ENCODE results near the gene GREM2.

GREM2 gene

DNA sequence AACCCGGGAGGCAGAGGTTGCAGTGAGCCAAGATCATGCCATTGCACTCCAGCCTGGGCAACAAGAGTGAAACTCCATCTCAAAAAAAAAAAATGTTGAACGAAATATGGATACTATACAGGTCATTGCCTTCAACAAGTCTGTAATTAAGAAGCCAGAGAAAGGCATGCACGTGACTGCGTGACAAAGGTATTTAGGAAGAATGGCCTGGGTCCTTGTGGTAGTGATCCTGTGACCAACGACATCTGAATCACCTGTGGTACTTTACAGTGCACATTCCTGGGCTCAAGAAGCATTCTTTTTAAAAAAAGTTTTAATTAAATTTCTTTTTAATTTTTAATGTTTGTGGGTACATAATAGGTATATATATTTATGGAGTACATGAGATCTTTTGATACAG, 115.0 kb downstream of the GREM2 start:
- FAIRE-seq = no peak

DNA sequence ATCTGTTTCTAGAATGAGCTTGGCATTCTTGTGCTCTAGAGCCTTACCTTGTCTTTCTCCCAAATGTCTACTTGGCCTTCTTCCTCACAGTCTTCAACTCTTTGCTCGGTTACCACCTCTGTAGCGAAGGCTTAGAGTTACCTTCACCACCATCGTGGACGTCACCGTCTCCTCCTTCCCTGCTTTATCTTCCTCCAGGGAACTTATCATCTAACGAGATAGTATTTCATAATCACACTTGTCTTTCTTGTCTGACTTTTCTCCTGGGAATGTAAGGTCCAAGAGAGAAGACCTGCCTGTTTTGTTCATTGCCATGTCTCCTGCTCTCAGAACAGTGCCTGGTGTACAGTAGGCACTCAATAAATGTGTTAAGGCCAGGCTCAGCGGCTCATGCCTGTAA, 115.6 kb downstream of the GREM2 start:
- FAIRE-seq = no peak

DNA sequence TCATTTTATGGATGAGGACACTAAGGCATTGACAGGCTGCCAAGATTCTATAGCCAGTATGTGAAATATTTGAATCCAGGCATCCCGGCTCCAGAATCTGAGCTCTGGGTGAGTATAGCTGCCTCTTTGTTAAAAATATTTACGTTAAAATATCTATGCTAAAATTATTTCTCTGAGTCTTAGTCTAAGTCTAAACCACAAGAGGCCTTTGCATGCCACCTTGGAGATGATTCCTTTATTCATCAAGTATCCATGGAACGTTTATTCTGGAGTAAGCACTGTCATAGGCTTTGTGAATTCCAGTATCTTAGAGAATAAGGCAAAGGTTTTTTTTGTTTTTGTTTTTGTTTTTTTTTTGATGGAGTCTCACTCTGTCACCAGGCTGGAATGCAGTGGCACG, 116.4 kb downstream of the GREM2 start:
- no peak for FAIRE-seq

DNA sequence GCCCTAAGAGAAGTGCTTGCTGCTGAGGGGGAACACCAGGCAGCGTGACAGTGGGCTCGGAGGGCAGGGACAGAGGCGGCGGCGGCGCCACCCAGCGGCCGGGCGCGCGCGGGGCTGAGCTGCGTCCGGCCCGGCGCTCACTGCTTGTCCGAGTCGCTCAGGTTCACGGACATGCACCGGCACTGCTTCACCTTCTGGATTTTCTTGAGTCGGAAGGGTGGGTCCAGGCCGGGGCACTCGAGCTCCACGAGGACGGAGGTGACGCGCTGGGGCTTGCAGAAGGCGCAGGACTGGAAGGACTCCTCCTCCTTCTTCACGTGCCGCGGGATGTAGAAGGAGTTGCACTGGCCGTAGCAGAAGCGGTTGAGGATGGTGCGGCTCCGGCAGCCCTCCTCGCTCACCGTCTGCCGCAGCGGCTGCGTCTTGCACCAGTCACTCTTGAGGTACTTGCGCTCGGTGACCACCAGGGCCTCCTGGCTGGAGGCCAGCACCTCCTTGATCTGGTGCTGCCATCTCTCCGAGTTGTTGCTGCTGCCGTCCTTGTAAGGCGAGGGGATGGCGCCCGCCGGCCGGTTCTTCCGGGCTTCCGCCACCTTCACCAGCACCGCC, 119.0 kb downstream of the GREM2 start:
- no peak for FAIRE-seq

DNA sequence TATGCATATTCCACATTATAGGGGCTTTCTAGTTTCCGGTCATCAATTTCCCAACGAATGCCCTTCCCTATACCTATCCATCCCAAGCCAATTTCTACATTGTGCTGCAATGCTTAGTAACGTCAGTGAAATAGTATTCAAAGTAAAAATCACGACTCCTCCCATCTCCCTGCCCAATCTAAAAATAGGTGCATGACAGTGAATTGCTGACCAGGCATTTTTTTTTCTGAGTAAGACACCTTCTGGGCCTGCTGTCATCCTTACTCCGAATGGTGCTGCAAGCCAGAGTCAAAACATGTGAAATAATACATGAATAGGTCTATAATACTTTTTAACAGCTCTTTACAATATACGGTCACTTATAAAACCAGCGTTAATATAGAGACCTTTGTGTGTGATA, 120.2 kb downstream of the GREM2 start:
- FAIRE-seq = no peak

DNA sequence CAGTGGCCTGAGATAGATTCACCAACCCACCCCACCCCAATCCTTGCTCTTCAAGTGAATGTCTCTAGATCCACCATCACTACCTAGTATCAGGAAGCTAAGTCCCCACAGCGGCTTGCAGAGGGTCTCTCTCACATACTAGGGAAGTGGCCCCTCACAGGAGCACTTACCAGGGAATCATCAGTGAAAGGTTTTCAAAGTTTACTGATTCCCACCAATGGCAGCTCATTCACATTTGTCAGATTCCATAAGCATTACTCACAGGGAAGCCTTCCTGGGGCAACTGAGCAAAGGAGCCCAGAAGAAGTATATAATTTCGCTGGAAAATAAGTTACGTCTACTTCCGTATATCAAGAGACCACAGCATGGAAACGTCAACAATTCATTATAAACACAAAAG, 120.8 kb downstream of the GREM2 start:
- no peak for FAIRE-seq

DNA sequence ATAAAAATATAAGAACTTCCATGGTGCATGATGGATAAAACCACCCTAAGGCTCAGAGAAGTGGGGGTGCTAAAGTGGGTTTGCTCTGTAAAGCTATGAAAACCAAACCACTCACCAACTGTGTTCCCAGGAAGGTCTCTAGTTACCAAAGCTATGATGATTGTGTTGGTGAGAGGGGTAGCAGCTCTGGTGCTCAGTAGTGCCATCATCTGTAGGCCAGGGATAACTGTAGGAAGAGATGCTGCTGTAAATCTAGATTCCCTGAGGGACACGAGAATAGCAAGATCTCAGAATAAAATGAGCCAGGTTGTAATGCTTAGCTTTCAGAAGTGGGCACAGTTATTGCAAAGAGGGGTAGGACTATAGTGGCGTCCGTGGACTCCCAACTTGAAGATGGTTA, 124.5 kb downstream of the GREM2 start:
- FAIRE-seq = no peak

DNA sequence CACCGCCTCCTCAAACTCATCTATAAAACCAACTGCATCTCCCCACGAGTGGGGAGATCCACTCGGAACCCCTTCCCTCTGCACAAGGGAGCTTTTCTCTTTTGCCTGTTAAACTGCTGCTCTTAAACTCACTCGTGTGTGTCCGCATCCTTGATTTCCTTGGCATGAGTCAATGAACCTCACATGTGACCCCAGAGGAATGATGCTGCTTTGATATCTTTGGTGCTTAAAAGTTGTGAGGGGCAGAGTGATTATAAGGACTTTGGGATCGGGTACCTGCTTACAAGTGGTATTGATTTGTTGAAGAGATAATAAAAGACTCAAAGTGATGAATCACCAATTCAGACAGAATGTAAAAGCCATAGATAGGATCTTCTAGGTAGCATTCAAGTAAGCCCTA, 125.3 kb downstream of the GREM2 start:
- no peak for FAIRE-seq

DNA sequence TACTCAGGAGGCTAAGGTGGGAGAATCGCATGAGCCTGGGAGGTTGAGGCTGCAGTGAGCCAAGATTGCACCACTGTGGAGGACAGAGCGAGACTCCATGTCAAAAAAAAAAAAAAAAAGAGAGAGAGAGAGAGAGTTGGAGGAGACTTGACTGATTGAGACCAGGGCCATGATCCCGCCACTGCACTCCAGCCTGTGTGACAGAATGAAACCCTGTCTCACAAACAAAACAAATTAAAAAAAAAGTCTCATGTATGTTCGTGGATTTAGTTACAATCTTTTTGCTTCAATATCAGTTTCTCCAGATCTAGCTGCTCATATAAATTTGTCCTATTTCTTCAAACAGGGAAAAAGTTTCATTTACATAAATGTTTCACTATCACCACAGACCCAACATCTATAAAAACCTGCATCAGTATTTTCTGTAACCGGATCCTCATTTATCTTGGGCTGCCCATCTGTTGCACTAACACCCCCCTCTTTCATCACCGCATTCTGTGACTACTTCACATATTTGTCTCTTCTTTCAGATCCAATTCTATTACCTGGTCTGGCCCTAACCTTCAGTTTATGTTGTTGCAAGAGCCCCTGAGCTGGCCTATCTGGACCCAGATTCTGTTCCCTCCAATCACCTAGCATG, 127.0 kb downstream of the GREM2 start:
- FAIRE-seq = no peak

DNA sequence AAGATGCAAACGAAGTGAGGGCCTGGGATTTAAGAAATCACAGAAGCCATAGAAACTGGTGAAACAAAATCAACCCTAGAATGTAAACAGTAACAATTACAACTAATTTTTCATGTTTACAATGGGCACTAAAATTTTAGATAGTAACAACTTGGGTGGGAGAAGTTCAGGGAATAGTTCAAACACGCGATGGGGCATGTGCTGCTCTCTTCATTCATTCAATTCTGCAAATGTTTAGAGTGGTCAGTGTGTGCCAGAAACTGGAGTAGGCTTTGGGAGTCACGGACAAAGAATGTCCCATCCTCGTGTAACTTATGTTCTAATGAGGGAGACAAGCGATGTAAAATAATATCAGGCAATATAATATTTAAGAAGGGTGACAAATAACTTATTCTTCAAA, 133.4 kb downstream of the GREM2 start:
- no peak for FAIRE-seq

DNA sequence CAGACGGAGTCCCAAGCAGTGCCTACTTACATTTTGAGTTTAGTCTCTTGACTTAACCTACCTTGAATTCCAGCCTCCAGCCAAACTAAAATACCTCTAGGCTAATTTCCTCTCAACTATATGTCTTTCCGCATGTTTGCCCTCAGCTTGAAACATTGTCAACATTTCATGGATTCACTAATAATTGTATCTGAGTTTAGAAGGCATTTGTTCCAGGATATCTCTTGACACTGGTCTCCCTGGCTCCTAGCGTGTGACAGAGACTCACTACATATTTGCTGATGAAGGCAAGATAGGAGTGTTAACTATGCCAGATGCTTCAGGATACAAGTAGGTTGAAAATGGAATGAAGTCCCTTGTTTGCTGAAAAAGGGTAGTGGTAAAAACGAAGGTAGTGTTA, 136.1 kb downstream of the GREM2 start:
- FAIRE-seq = no peak

DNA sequence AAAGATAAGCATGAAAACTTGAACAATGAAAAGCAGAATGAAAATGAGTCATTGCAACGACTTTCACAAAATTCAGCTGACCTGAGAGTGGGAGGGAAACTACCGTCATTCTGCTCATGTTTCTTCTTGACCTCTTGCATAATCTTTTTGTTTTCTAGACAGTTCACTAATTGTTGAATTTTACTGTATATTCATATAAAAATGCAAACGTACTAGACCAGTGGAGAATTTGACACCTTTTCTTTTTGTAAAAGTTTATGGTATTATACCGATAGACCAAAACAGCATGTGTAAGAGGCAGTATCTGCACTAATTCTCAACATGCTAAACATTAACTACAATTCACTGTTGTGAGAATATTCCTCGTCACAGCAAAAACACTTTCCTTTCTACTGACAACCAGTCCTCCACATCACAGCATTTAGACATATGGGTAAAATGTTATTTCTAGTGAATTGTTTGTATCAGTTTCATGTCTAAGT, 137.8 kb downstream of the GREM2 start:
- FAIRE-seq = no peak

DNA sequence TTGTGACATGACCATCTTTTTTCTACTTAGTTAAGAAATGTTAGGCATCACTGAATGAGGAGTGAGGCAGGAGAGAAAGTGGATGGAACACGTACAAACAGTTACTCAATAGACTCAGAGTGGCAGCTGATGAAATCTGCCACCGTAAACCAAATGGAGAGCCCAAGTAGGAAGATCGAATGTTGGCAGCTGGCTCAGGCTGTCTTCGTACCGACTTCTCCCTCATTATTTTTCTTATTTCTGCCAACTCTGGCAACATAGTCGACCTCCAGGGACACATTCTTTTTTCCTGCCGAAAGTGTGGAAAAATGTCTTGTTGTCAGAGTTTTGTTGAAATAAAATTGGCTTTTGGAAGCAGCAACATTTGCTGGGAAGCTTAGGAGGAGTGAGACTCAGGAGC, 143.3 kb downstream of the GREM2 start:
- FAIRE-seq = no peak

DNA sequence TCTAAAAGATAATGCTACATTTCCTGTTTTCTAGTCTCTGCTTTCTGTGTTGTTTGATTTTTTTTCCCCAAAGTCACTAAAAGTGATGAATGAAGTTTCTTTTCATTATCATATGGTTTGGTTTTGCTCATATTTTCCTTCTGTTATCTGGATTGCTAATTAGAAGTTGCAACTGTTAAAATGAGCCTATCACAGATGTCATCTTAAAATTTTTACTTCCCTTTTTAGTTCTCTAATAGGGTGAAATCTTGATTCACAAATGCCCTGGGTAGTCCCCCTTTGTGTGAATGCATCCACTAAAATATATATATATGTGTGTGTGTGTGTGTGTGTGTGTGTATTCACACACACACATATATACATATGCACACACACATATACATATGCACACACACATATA, 144.1 kb downstream of the GREM2 start:
- FAIRE-seq = no peak

DNA sequence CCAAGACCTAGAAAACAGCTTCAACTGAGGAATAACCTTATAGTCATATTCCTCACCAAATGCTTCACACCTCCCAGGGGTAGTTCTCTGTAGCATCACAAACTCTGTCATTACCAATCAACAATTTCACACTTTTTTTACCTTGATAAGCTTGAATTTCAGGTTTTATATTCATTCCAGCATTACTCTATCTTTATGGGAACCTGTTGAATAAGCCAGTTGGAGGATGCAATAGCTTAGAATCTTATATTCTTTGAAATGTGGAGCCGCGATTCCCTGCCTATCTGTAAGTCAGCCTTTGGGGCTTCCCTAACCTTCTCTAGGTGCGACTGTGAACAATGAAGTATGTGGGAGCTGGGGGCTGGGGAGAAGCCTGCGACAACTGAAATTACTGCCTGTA, 145.4 kb downstream of the GREM2 start:
- no peak for FAIRE-seq

DNA sequence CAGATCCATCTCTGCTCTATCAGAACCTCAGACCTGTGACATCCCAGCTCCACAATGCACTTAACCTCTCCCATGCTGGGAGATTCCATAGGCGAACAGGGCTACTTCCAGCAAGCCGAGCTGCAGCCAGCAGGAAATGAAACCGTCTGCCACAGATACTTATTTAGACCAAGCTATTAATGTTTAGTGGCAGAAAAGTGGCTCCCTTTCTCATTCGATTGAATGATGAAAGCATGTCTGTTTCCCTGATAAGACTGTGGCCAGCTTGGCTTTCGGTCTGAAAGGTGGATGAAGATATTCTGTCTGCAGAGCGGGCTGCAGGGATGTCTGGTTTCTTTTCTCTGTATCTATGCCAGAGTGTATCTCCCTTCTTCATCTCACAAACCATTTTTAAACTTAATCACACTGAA, 146.4 kb downstream of the GREM2 start:
- FAIRE-seq = no peak

DNA sequence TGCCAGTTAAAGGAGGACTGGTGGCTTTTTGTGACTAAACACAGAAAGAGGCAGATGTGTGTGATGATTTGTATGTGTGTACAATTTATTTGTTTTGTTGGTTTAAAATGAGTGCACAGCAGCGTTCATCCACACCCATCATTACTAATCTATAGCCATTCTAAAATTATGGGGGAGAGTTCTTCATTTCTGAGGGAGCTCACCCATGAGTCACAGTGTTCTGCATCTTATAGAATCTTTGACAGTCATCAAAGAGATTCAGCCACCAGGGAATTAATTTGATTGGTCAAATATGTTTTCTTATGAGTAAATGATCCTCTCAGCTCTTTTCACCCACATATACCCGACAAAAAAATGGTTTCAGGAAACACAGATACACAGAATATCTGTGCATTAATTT, 147.9 kb downstream of the GREM2 start:
- no peak for FAIRE-seq

DNA sequence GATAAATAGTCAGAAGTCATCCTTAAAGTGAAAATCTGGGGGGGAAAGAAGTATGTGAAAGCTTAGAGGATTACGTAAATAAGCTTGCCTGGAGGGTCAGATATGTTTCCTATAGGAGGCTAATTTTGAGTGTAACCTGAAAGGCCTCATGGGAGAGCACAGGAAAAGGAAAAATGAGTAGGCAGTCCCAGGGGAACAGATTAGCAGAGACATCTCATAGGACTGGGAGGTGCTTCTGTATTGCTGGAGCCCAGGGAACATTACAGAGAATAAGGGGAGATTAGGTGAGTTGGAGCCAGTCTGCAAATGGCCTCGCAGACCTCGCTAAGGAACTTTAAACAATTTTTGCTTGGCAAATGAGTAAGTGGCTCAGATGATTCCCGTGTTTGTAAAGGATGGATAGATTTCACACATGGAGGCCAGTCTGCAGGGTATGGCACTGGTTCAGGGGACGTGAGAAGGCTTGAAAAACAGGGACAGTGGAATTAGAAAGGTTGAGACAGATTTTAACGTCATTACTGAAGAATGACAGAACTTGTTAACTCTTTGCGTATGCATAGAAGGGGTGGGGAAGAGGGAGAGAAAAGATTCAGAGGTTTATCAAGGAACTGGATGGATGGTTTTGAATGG, 149.1 kb downstream of the GREM2 start:
- FAIRE-seq = no peak

DNA sequence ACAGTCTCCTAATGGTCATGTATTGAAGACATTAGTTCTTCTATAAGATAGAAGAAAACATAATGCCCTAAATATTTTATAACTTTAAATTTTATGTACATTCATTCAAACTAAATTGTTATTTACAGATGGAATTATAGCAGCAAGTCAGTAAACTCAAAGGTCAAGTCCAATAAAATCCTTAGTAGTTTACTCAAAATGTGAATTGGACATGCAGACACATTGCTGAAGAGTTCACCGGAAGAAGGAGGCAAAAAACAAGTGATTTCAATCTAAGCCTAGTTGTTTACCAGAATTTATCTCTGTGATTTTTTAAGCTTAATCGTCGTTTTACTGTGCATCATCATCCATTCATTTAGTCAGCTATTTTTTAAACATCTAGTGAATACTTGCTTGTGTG, 149.7 kb downstream of the GREM2 start:
- FAIRE-seq = no peak

DNA sequence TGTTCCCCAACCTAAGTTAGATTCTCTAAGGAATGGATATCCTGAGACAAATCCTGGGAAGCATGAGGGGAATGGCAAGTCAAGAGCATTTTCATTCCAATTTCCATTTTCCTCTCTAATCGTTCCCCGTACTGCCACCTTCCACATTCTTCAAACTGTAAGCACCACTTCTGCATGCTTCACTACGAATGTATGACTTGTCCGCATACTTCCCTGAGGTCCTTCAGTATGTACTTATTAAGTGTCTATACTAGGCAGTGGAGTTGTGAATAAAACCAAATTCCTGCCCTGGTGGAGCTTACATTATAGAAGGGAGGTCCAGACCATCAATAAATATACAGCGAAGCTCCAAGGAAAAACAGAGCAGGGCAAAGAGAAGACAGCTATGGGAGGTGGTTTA, 154.8 kb downstream of the GREM2 start:
- no peak for FAIRE-seq

DNA sequence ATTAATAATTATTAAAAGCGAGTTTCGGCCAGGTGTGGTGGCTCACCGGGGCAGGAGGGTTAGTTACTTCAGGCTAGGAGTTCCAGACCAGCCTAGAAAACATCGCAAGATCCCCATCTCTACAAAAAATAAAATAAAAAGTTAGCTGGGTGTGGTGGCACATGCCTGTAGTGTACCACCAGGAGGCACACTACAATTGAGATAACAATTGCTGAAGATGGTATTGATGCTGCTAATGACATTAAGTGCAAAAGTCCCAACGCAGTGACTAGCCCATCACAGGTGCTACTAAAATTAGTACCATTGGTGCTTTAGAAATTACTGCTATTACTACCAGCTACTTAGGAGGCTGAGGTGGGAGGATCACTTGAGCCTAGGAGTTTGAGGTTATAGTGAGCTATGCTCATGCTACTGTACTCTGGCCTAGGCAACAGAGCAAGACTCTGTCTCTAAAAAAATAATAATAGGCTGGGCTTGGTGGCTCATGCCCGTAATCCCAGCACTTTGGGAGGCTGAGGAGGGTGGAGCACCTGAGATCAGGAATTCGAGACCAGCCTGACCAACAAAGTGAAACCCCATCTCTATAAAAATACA, 156.6 kb downstream of the GREM2 start:
- FAIRE-seq = no peak

DNA sequence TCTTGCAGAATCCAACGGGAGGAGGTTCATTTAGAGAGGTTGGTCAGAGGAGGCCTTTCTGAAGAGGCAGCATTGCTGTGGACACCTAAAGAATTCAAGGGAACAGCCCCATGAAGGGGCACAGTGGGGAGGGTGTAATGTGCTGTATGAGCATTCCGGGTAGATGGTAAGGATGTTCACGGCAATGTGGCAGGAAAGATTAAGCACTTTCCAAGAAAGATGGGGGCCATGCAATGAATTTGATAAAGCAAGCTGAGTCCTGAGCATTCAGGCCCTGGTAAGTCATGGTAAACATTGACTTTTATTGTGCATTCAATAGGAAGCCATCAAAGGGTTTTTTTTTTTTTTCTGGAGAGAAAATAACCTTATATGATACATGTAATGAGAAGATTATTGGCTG, 166.6 kb downstream of the GREM2 start:
- FAIRE-seq = no peak

DNA sequence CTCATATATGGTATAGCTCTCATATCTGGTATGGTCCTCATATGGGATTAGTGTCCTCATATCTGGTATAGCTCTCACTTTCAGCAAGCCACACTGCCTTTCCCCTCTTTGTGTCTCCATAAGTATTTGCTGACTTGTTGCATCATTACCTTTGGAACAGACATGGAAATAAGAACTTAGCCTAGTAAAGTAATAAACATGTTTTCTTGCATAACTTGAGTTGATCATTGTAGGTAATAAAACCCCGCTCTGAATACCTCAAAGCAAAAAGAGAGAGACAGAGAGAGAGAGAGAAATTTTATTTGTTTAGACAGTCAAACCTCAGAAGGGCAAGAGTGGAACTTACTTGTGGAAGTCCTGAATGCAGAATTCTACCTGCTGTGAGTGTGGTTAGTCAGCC, 170.3 kb downstream of the GREM2 start:
- FAIRE-seq = no peak
